PC-3 (cell line): Measurements from ENCODE around the gene MUC20. TPM values are rescaled to one million over a fixed set of nuclear protein-coding genes. Genes with fewer than 3 reads are reported as not detected.
A peak's percentile ranks its signal among the peaks of the same experiment; 100 is the strongest.
"Not testable (repeated sequence)": the region's sequence is repeated elsewhere in the genome, so short reads cannot be mapped to it uniquely, and the experiment has no call there.

Source experiments
- ATAC-seq: fragments of 200-7000 bp; cut with Tn5 transposase; 2 replicates; pipeline ENCODE4 v1.9.1; 2020; ENCODE audit warnings: mild to moderate bottlenecking, moderate library complexity
- Bru-seq: library from RNA; stranded (reverse); fragments of 400-500 nt; gene quantifications from one replicate; lab custom pipeline; 2021; lab: Mats Ljungman, UMichigan
- BruChase-seq, 2 experiments: library from RNA; stranded (reverse); fragments of 400-500 nt; gene quantifications; one replicate each; lab custom pipeline; 2021; lab: Mats Ljungman, UMichigan
- BruUV-seq: library from RNA; stranded (reverse); fragments of 400-500 nt; replicated peaks from 2 replicates; lab custom pipeline; 2021; lab: Mats Ljungman, UMichigan
- CTCF ChIA-PET: fragments of 300-600 bp; sonication (Branson Sonifier 250); formaldehyde crosslinking; loops from one replicate; lab custom pipeline; 2022; ENCODE audit warnings: antibody characterized with exemption; lab: Charles Lee
- POLR2A ChIA-PET: fragments of 300-600 bp; sonication (Branson Sonifier 250); formaldehyde crosslinking; loops from one replicate; lab custom pipeline; 2022; ENCODE audit warnings: antibody characterized with exemption; ENCODE audit not compliant: unreplicated experiment; lab: Charles Lee
- DNase-seq: peaks from one replicate; pipeline ENCODE4 v3.0.0-alpha.2; 2015
- H2AFZ ChIP-seq: fragments of 300-600 bp; sonication (generic); 2 replicates; pipeline ENCODE4 v1.6.0; 2016; ENCODE audit warnings: antibody characterized with exemption, low read length
- H3F3A ChIP-seq: fragments of 300-600 bp; sonication (generic); one replicate; pipeline ENCODE4 v1.6.0; 2017; ENCODE audit warnings: antibody characterized with exemption, low read length, control low read depth, mild to moderate bottlenecking; ENCODE audit not compliant: unreplicated experiment
- H3K27ac ChIP-seq: fragments of 300-600 bp; sonication (generic); 2 replicates; pipeline ENCODE4 v1.5.1; 2016; ENCODE audit warnings: mild to moderate bottlenecking, low read length
- H3K27me3 ChIP-seq: fragments of 300-600 bp; sonication (generic); 2 replicates; pipeline ENCODE4 v1.6.1; 2016; ENCODE audit warnings: low read length, mixed read lengths
- H3K36me3 ChIP-seq: fragments of 300-600 bp; sonication (generic); 2 replicates; pipeline ENCODE4 v1.6.1; 2016; ENCODE audit warnings: low read depth, mixed run types, low read length, mixed read lengths
- H3K4me1 ChIP-seq: fragments of 300-600 bp; sonication (generic); 2 replicates; pipeline ENCODE4 v1.5.1; 2016; ENCODE audit warnings: low read length; ENCODE audit not compliant: insufficient read depth
- H3K4me2 ChIP-seq: fragments of 300-600 bp; sonication (generic); 2 replicates; pipeline ENCODE4 v1.6.0; 2016; ENCODE audit warnings: low read length
- H3K4me3 ChIP-seq: fragments of 300-600 bp; sonication (generic); 2 replicates; pipeline ENCODE4 v1.5.1; 2016; ENCODE audit warnings: mild to moderate bottlenecking, low read length, mixed read lengths
- H3K79me2 ChIP-seq: fragments of 300-600 bp; sonication (generic); 2 replicates; pipeline ENCODE4 v1.6.1; 2017; ENCODE audit warnings: low read length, mixed read lengths
- H3K9ac ChIP-seq: fragments of 300-600 bp; sonication (generic); 2 replicates; pipeline ENCODE4 v1.6.0; 2016; ENCODE audit warnings: mild to moderate bottlenecking, low read length
- H3K9me2 ChIP-seq: fragments of 300-600 bp; sonication (generic); replicated peaks from 2 replicates; pipeline ENCODE4 v1.6.1; 2016; ENCODE audit warnings: mixed run types, low read length, mixed read lengths
- H3K9me3 ChIP-seq: fragments of 300-600 bp; sonication (generic); 2 replicates; pipeline ENCODE4 v1.6.1; 2016; ENCODE audit warnings: low read length, mixed read lengths
- H4K20me1 ChIP-seq: fragments of 300-600 bp; sonication (generic); 2 replicates; pipeline ENCODE4 v1.6.1; 2016; ENCODE audit warnings: low read length, mixed read lengths
- intact Hi-C: fragments of 100-400 bp; cut with micrococcal nuclease; formaldehyde crosslinking; loops from 2 replicates; pipeline ENCODE4 v1.9.0; 2023
- long read RNA-seq: library from polyadenylated mRNA; unstranded; transcript quantifications from one replicate; pipeline ENCODE4 v2.0.0, GENCODE V29; 2021; ENCODE audit not compliant: unreplicated experiment
- total RNA-seq: library from RNA; depleted of rRNA; stranded (reverse); fragments of >200 nt; gene quantifications from 2 replicates; pipeline ENCODE4 v1.2.3, GENCODE V29; 2014; rRNA removed

Gene MUC20, protein sequence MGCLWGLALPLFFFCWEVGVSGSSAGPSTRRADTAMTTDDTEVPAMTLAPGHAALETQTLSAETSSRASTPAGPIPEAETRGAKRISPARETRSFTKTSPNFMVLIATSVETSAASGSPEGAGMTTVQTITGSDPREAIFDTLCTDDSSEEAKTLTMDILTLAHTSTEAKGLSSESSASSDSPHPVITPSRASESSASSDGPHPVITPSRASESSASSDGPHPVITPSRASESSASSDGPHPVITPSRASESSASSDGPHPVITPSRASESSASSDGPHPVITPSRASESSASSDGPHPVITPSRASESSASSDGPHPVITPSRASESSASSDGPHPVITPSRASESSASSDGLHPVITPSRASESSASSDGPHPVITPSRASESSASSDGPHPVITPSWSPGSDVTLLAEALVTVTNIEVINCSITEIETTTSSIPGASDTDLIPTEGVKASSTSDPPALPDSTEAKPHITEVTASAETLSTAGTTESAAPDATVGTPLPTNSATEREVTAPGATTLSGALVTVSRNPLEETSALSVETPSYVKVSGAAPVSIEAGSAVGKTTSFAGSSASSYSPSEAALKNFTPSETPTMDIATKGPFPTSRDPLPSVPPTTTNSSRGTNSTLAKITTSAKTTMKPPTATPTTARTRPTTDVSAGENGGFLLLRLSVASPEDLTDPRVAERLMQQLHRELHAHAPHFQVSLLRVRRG
- total RNA-seq (0.69 and 2.2 TPM in 2 replicates), Bru-seq, nascent RNA (percentile 38 among the genes with signal in this experiment), BruChase-seq, experiment 1, labeled RNA remaining after a 6-hour chase (percentile 80 among the genes with signal in this experiment), BruChase-seq, experiment 2, labeled RNA remaining after a 2-hour chase (percentile 64 among the genes with signal in this experiment)
- long read RNA-seq, partial matches to known transcripts = 0 of 1 reads
- long read RNA-seq, other reads (novel, unspliced or antisense) = 1 of 1 reads

DNA sequence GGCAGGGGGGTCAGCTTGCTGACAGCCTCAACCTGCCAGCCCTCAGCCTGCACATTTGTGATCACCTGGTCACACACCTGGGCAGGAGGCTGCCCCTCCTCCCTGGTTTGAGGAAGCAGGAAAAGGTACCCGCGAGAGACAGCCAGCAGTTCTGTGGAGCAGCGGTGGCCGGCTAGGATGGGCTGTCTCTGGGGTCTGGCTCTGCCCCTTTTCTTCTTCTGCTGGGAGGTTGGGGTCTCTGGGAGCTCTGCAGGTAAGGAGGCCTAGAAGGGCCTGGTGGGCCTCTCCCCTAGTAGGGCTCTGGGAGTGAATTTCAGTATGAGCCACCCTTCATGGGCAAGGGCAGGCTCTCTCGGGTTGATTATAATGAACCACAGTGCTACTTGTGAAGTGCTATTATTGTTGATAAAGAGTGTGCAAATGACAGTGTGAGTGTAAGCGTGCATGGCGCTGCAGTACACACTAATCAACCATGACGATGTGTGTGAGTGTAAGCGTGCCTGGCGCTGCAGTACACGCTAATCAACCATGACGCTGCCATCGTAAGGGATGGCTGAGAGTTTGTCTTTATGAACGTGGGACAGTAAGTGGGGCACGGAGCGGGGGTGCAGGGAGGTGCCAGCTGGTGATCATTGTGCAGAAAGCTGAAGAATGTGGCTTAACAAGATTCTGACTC lies at the start of gene MUC20:
MUC20 (plus strand) TSS at position 148 of the 676 bp plus-strand sequence; CDS start at position 178, 30 bp downstream.
- intact Hi-C loops, H3K4me2 ChIP-seq, H4K20me1 ChIP-seq, H3K4me3 ChIP-seq, H3K27me3 ChIP-seq, H3K27ac ChIP-seq, POLR2A ChIA-PET, H3F3A ChIP-seq, H3K36me3 ChIP-seq, DNase-seq, ATAC-seq, H2AFZ ChIP-seq, H3K79me2 ChIP-seq, BruUV-seq, H3K9ac ChIP-seq, CTCF ChIA-PET, H3K9me3 ChIP-seq, H3K9me2 ChIP-seq: not testable (repeated sequence)
- H3K4me1 ChIP-seq = peaks cover 12% of the 10 kb centered on the region

DNA sequence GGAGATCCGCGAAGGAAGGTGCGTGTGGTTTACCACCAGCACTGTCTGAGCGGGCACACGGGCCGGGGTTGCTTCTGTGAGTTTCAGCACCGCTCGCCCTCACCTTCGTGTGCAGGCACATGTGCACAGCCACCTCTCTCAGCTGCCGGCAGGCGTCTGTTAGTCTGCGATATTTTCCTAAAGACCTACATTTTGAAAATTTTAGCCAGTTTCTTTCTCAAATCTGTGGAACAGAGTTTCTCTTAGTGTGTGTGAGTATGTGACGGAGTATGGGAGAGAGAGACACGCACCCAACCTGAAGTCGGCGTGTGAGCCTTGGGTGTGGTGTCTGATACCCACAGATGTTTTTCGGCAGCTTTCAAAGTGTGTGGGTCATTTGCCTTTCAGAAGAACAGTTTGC lies 49.5 kb upstream of the MUC20 start:
- H3K9me2 ChIP-seq, H3K36me3 ChIP-seq, intact Hi-C loops, H3K27ac ChIP-seq, H3K9me3 ChIP-seq, BruUV-seq, H3K27me3 ChIP-seq, H3F3A ChIP-seq, POLR2A ChIA-PET, H3K4me1 ChIP-seq, CTCF ChIA-PET, H2AFZ ChIP-seq, H3K9ac ChIP-seq, ATAC-seq, H3K4me3 ChIP-seq, H4K20me1 ChIP-seq, H3K4me2 ChIP-seq, H3K79me2 ChIP-seq, DNase-seq: not testable (repeated sequence)

DNA sequence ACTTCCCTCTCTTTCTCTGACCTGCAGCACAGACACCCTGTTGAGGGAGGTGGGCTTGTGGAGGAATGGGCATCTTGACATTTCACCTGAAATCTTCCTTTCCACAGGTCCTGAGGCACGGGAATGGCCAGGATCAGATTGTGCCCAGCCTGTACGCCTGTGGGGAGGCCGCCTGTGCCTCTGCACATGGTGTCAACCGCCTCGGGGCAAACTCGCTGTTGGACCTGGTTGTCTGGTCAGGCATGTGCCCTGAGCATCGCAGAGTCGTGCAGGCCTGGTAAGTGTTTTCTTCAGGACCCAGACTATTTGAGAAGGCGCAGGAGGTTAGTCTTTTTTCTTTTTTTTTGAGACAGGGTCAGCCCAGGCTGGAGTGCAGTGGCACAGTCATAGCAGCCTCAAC lies 47.1 kb upstream of the MUC20 start:
- H3K27ac ChIP-seq, DNase-seq, H3K79me2 ChIP-seq, H3K36me3 ChIP-seq, H3F3A ChIP-seq, ATAC-seq, intact Hi-C loops, H3K4me1 ChIP-seq, H3K9me3 ChIP-seq, H3K4me2 ChIP-seq, H3K27me3 ChIP-seq, H4K20me1 ChIP-seq, BruUV-seq, CTCF ChIA-PET, H2AFZ ChIP-seq, H3K9me2 ChIP-seq, POLR2A ChIA-PET, H3K4me3 ChIP-seq, H3K9ac ChIP-seq: not testable (repeated sequence)

DNA sequence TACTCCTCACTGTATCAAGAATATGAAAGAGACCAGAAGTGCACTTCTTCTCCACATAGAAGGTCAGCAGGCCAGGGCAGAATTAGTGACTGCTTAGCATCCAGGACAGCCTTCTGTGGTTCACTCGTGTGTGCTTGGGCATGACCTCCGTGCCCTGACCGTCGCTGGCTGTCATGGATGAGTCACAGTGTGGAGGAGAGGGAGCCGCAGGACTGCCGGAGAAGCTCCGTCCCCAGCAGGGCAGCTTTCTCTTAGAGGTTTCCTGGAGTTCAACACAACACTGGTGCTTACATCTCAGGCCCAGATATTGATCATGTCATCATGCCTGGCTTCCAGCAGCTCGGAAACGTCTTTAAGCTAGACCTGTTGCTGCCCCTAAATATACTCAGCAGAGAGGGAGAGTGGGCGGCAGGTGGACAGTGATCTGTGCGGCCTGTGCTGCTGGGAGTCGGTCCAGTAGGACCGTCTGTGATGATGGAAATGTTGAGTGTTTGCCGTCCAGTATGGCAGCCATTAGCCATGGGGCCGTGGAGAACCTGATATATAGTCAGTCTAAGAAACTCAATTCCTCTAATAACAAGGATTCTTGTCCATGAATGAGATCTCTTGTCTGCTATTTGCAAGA lies 42.3 kb upstream of the MUC20 start:
- H3K4me3 ChIP-seq, H3K9me3 ChIP-seq, ATAC-seq, H3K4me2 ChIP-seq, CTCF ChIA-PET, H3K27me3 ChIP-seq, H3K9ac ChIP-seq, H2AFZ ChIP-seq, intact Hi-C loops, POLR2A ChIA-PET, H3K36me3 ChIP-seq, BruUV-seq, H3F3A ChIP-seq, H3K27ac ChIP-seq, DNase-seq, H3K9me2 ChIP-seq, H3K79me2 ChIP-seq, H3K4me1 ChIP-seq, H4K20me1 ChIP-seq: not testable (repeated sequence)

DNA sequence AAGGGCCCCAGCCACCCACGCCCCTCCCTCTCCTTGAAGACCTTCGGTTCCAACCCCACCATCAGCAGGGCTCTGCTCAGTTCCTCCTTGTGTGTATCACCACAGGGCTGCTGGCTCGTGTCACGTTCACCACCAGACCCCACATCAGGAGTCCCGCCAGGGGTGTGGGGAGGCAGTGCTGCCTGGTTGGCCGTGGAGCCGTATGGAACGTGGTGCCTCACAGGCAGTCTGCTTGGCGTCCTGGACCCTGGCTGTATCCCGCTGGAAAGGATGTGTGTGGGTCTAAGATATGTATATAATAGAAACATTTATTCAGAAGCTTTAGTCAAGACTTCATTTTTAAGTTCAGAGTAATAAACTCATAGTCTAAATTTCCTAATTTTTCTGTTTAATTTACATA lies 40.1 kb upstream of the MUC20 start:
- H2AFZ ChIP-seq, DNase-seq, ATAC-seq, POLR2A ChIA-PET, BruUV-seq, H4K20me1 ChIP-seq, H3K4me2 ChIP-seq, H3K36me3 ChIP-seq, H3K4me1 ChIP-seq, H3K9me2 ChIP-seq, H3K27ac ChIP-seq, H3K9ac ChIP-seq, H3K79me2 ChIP-seq, intact Hi-C loops, CTCF ChIA-PET, H3F3A ChIP-seq, H3K9me3 ChIP-seq, H3K27me3 ChIP-seq, H3K4me3 ChIP-seq: not testable (repeated sequence)
